PC-9 (cell line): Measurements from ENCODE around the gene KCNA5.

ENCODE experiments used
- CTCF ChIP-seq: fragments of 200-600 bp; sonication (generic); conservative IDR thresholded peaks from 2 replicates; pipeline ENCODE4 v1.6.1; 2017; ENCODE audit warnings: mixed run types, antibody characterized with exemption, mild to moderate bottlenecking, moderate library complexity
- EZH2 ChIP-seq: fragments of 200-600 bp; sonication (generic); IDR thresholded peaks from 2 replicates; pipeline ENCODE4 v1.8.0; 2017; ENCODE audit warnings: antibody characterized with exemption, low read depth

GRCh38 chr12:5010151-5010550, 33.5 kb upstream of the KCNA5 start:
- no peak for TF ChIP-seq EZH2
- TF ChIP-seq CTCF: no peak
